ENCODE data around the gene DNA2.

Gene DNA2

DNA sequence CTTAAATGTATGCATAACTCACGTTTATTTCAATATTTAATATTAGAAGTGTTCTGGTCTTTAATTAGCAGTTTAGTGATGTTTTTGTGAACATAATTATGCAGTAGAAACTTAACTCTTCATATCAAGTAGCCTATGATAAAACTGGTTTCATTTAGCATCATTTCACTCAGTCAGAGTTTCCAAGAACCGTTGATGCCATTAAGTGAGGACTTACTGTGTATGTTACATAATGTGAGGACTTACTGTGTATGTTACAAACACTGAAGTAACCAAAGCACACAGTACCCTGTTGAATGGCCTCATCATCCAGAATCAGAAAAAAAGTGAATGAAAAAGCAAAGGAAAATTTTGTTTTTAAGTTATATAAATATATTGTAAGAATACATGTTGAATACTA lies 106.2 kb downstream of the DNA2 start:
- H3K4me3 ChIP-seq (ENCODE audit: control insufficient read depth, low read depth, low read length) = no peak overlapping the region

GRCh38 chr10:68364101-68364886 lies 107.5 kb downstream of the DNA2 start:
- H3K4me3 ChIP-seq (ENCODE audit: control insufficient read depth, low read depth, low read length) = no peak overlapping the region
- TF ChIP-seq, protein P1, sequence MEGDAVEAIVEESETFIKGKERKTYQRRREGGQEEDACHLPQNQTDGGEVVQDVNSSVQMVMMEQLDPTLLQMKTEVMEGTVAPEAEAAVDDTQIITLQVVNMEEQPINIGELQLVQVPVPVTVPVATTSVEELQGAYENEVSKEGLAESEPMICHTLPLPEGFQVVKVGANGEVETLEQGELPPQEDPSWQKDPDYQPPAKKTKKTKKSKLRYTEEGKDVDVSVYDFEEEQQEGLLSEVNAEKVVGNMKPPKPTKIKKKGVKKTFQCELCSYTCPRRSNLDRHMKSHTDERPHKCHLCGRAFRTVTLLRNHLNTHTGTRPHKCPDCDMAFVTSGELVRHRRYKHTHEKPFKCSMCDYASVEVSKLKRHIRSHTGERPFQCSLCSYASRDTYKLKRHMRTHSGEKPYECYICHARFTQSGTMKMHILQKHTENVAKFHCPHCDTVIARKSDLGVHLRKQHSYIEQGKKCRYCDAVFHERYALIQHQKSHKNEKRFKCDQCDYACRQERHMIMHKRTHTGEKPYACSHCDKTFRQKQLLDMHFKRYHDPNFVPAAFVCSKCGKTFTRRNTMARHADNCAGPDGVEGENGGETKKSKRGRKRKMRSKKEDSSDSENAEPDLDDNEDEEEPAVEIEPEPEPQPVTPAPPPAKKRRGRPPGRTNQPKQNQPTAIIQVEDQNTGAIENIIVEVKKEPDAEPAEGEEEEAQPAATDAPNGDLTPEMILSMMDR (conservative IDR thresholded peaks at IDR 0.05; ENCODE audit: control insufficient read depth, insufficient read depth, low read depth, low read length) = no peak
- DNase-seq (ENCODE audit: low read depth) = no peak

More for the DNA sequence above, 106.2 kb downstream of the DNA2 start:
- no peak for DNase-seq (ENCODE audit: low read depth)
- TF ChIP-seq, protein P1 (conservative IDR thresholded peaks at IDR 0.05; ENCODE audit: control insufficient read depth, insufficient read depth, low read depth, low read length) = no peak
